Progenitor cell of endocrine pancreas (in vitro differentiated cells): ENCODE data around the gene ANGPT4. TPM values are rescaled to one million over a fixed set of nuclear protein-coding genes. Genes with fewer than 3 reads are reported as not detected.
A peak's percentile ranks its signal among the peaks of the same experiment; 100 is the strongest.

Source experiments
- DNase-seq: peaks from one replicate; pipeline ENCODE4 v3.0.0; 2021; ENCODE audit warnings: low spot score; ENCODE audit not compliant: unreplicated experiment
- H3K27ac Mint-ChIP-seq: 2 replicates; pipeline ENCODE4 v1.8.0; 2021; ENCODE audit warnings: mild to moderate bottlenecking, moderate library complexity, mixed read lengths
- H3K27me3 Mint-ChIP-seq: 2 replicates; pipeline ENCODE4 v1.8.0; 2021; ENCODE audit warnings: mixed read lengths
- H3K36me3 Mint-ChIP-seq: 2 replicates; pipeline ENCODE4 v1.8.0; 2022; ENCODE audit warnings: mixed read lengths; ENCODE audit not compliant: insufficient read depth
- H3K4me1 Mint-ChIP-seq: 2 replicates; pipeline ENCODE4 v1.8.0; 2021; ENCODE audit warnings: low read depth, mixed read lengths
- H3K4me3 Mint-ChIP-seq: 2 replicates; pipeline ENCODE4 v1.8.0; 2021; ENCODE audit warnings: low read depth, mild to moderate bottlenecking, moderate library complexity, mixed read lengths
- H3K9me3 Mint-ChIP-seq: 2 replicates; pipeline ENCODE4 v1.8.0; 2021; ENCODE audit warnings: low read depth, mixed read lengths
- CTCF ChIP-seq: fragments of 200-600 bp; sonication (generic); IDR thresholded peaks from one replicate; pipeline ENCODE4 v1.5.0; 2021; ENCODE audit warnings: antibody characterized with exemption, mild to moderate bottlenecking; ENCODE audit not compliant: unreplicated experiment
- total RNA-seq: library from RNA; stranded (reverse); gene quantifications from 2 replicates; pipeline ENCODE4 v1.2.1, GENCODE V29; 2021

The ANGPT4 gene
- total RNA-seq, 1 donor from 2014 or later, result not detected

- H3K27me3 Mint-ChIP-seq, result peaks cover 48% of the 10 kb centered on the region
- TF ChIP-seq CTCF, result no peak
- no peak overlapping the region for H3K27ac Mint-ChIP-seq
Measured at GRCh38 chr20:881051-881782, 34.9 kb downstream of the ANGPT4 start.

GRCh38 chr20:879626-880025 is 36.5 kb downstream of the ANGPT4 start:
- Mint-ChIP-seq H3K4me1 (no peaks in the 10 kb centered on the region), H3K9me3 (no peaks in the 10 kb centered on the region), H3K4me3 (no peak overlapping the region), H3K27me3 (peaks cover 37% of the 10 kb centered on the region), H3K36me3 (no peaks in the 10 kb centered on the region), H3K27ac (no peak overlapping the region)
- TF ChIP-seq CTCF, result no peak
- no peak for DNase-seq

More at GRCh38 chr20:881051-881782, 34.9 kb downstream of the ANGPT4 start:
- Mint-ChIP-seq H3K4me3 (no peak overlapping the region), H3K9me3 (no peaks in the 10 kb centered on the region), H3K4me1 (peaks cover 1% of the 10 kb centered on the region), H3K36me3 (no peaks in the 10 kb centered on the region)
- DNase-seq, result no peak

GRCh38 chr20:878511-879307 is 37.4 kb downstream of the ANGPT4 start:
- no peaks in the 10 kb centered on the region for H3K36me3 Mint-ChIP-seq
- peak; percentile 68 for DNase-seq
- H3K27me3 Mint-ChIP-seq, result peaks cover 34% of the 10 kb centered on the region
- no peaks in the 10 kb centered on the region for H3K9me3 Mint-ChIP-seq
- no peaks in the 10 kb centered on the region for H3K4me1 Mint-ChIP-seq
- H3K27ac Mint-ChIP-seq, result no peak overlapping the region
- TF ChIP-seq CTCF, result no peak
- no peak overlapping the region for H3K4me3 Mint-ChIP-seq

GRCh38 chr20:877814-878213 is 38.3 kb downstream of the ANGPT4 start:
- H3K36me3 Mint-ChIP-seq, result no peaks in the 10 kb centered on the region
- H3K4me3 Mint-ChIP-seq, result no peak overlapping the region
- H3K27ac Mint-ChIP-seq, result no peak overlapping the region
- DNase-seq, result no peak
- no peaks in the 10 kb centered on the region for H3K4me1 Mint-ChIP-seq
- H3K9me3 Mint-ChIP-seq, result no peaks in the 10 kb centered on the region
- H3K27me3 Mint-ChIP-seq, result peaks cover 33% of the 10 kb centered on the region
- no peak for TF ChIP-seq CTCF

- H3K4me3 Mint-ChIP-seq, result no peak overlapping the region
- DNase-seq, result no peak
- H3K36me3 Mint-ChIP-seq, result no peaks in the 10 kb centered on the region
- H3K27me3 Mint-ChIP-seq, result peaks cover 20% of the 10 kb centered on the region
- no peaks in the 10 kb centered on the region for H3K9me3 Mint-ChIP-seq
- TF ChIP-seq CTCF, result no peak
- no peak overlapping the region for H3K27ac Mint-ChIP-seq
- no peaks in the 10 kb centered on the region for H3K4me1 Mint-ChIP-seq
Measured at GRCh38 chr20:875115-875514, 41.0 kb downstream of the ANGPT4 start.
